GM21619 (cell line): ENCODE results near the gene CUBN.

Source experiments
- ATAC-seq: cut with Tn5 transposase; IDR thresholded peaks from one replicate; pipeline ENCODE4 v1.9.1; 2021; ENCODE audit not compliant: unreplicated experiment

CUBN gene

DNA sequence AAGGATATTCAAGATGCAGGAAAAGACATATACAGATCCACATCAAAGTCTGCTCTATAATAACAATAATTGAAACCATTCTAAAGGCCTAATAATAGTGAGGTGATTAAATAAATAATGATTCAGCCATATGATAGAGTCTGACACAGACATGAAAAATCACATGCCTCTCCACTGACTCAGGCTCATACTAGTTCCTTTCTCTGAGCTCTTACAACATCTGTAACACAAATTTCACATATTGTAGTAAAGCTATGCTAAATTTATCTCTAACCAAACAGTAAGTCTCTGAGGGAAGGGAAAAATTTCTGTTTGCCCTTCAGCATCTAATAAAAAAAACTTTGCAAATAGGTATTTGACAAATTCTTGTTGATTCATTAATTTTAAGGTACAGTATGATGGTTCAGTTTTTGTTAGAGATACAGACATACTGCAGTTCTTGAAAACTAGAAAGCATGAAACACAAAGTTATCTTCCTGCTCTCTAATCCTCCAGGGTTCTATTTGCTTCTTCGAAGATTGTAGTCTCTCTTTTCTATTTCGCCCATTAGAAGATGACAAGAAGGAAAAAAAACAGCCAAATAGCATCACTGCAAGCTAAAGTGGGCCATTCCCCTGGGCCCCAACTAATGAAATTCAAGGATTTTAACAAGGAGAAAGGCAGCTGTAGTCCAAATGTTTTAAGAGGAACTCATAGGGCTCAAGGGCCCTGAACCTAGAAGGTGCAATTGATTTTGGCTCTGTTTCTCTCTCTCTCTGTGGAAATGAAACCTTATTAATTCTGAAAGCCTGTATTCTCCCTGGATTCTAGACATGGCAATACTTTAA is 53.9 kb downstream of the CUBN start:
- no peak for ATAC-seq

DNA sequence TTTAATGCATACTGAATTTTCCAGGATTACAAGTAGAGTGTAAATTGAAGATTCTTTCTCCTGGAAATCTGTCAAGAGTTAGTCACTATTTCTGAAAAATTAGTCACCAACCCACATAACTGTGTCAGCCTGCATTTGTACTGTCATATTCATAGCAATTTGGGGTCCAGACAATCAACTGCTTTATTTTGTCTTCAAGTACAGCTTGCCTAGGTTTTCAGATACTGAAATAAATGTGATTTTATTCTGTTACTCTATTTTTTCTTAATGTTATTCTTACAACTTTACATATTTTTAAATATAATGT is 55.1 kb downstream of the CUBN start:
- no peak for ATAC-seq

DNA sequence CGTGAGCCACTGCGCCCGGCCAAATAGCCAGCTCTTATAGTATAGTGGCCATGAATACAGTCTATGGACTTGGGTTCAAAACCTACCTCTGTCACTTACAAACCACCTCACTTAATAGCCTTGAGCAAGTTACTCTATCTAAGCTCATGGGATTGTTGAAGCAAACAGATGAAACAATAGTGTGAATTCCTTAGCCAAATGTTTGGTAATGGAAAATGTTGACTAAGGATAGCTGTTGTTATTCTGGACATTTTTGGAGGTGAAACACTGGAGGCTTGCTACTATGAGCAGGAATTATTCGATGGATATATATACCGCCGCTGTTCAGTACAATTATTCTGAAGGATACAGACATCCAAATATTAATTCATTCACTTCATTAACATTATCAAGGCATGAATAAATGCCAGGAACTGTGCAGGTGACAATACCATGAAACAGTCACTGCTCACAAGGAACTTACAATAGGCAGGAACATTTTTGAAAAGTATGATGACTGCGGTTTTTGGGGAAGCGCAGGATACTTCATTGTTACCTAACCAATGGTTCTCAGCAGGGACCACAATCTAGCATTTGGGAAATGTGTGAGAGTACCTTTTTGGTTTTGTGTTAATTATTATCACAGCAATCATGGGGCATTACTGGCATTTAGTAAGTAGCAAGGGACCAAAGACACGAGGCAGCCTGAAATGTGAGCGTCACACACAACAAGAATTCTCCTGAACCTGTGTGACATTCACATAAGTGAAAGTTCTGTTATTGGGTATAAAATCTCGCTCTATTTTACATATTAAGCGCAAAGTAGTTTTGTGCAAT is 55.7 kb downstream of the CUBN start:
- ATAC-seq = no peak

DNA sequence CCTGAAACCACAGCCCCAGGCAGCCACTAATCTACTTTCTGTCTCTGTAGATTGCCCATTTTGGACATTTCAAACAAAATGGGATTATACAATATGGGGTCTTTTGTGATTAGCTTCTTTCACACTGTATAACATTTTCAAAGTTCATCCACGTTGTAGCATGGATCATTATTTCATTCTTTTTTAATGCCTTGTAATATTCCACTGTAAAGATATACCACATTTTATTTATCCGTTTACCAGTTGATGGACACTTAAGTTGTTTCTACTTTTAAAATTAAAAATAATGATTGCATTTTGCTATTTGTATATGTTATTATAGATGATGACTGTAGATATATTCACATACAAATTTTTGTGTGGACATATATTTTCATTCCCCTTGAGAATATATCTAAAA is 60.7 kb downstream of the CUBN start:
- ATAC-seq = no peak

DNA sequence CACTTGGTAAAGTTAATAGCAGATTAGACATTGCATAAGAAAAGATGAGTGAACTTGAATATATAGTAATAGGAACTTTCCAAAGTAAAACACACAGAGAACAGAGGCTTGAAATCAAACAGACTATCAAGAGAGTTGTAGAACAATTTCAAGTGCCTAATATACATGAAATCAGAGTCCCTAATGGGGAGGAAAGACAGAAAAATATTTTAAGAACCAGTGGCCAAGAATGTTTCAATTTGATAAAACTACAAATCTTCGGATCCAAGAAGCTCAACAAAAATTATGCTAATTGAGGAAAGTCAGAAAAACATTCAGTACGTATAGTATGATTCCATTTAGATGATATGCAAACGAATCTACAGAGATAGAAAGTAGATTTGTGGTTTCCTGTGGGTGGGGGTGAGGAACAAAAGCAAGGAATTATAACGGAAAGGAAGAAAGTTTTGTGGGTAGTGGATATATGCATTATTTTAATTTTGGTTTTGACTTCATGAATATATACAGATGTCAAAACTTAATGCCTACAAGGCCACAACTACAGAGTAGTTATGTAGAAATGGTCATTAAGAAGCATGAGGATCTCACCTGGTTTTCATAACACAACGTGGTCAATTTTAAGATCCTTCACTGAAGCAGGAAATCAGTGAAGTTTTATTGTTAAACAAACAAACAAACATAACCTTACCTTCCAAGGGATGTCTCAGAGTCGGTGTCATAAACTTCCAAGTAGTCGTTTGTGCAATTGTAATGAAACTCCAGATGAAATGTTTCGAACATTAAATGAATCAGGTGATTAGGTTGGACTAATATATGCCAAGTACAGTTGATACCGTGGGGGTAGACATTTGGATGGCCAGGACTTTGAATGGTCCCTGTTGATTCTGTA is 62.0 kb downstream of the CUBN start:
- ATAC-seq = no peak

DNA sequence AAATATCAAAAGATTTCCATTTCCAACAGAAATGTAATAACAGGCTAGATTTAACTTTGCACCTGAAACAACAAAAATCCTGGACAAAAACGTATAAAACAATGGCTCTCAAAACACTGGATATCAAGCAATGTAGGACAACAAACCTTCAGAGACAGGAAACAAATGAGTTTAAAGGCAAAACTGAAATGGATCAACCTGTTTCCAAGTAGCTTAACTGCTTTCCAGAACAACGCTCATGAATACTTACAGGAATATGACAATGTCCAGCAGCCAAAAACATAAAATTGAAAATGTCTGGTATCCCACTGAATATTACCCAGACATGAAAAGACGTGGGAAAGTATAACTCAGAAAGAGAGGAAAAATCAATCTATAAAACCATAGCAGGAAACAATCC is 62.8 kb downstream of the CUBN start:
- ATAC-seq = no peak

DNA sequence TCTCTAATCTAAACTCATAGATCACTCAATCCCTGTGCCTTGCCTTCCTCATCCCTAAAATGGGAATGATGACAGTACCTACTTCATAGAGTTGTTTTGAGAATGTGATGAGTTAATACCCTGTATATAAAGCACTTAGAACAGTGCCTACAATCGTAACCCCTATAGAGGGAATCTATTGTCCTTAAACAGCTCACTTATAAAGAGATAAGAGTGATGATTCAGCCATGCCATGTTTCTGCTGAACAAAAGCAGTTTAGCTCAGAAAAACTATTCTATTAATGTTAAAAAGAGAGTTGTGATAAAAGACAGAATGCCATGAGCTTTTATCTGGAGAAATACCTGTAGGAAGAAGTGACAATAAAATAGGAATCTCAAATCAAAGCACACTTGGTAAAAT is 63.6 kb downstream of the CUBN start:
- no peak for ATAC-seq

DNA sequence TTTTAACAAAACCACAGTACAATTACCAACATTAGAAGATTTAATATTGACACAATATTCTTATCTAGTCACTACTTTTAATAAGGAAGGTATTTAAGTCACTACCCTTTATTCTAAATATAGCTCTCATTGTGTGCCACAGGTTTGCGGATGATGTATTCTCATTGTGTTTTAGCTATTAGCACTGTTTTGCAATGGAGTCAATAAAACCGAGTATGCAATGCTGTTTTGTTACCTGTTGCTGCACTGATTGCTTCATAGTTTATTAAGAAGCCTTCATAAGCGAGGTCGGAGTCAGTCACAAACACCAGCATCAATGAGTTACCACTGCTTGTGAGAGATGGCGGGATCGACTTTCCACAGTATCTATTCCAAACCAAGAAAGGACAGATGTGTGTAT is 64.3 kb downstream of the CUBN start:
- ATAC-seq = no peak

DNA sequence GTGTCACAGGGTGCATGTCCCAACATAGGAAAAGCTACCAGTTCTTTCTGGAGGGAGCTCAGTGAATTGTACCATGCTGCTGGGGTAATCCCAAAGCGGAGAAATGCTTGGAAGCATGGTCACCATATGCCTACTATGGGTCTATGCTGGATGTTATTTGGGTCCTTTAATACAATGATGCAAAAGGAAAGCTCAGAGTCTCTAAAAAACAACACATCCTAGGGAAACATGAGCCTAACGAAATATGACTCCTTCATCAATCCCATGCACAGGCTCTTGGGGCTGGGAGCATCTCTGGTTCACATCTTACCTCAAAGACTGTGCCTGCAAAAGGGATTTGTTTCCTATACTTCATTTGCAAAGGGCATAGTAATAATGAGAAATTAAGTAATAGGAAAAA is 65.2 kb downstream of the CUBN start:
- no peak for ATAC-seq

DNA sequence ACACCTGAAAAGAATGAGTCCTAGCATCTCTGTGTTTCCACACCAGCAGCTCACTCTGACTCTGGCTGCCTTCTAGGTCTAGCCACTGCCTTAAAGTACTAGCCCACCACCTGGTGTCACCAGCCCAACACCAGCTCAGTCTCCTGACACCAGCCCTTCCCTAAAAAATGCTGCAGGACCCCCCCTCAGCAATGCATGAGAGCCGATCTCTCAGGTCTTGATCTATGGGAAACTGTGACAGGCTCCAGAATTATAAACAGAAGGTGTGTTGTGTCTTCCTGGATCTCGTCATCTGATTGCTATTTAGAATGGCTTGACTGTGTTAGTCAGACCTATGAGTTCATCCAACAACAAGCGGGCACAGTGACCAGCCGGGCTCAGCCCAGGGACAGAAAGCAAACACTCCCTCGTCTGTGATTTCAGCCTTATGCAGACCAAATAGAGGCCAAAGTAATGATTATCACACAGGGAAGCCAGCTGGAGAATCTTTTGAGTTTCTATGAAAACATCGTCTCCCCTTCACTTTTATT is 66.6 kb downstream of the CUBN start:
- ATAC-seq = no peak

DNA sequence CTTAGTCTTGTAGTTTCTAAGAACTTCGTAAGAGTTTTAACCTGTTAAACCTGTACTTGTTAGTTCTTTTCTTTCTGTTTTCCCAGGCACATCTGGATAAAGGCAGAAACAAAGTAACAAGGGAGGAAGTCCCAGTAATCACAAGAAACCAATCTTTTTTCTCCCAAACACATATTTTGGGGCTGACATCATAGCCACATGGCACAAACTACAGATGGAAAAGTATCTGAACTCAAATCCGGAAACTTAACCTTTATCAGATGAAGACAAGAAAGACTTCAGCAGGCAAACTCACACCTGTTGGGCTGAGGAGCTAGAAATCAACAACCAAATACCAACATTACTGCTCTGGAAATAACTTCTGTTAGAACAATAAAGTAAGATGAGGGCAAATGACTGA is 67.1 kb downstream of the CUBN start:
- no peak for ATAC-seq

DNA sequence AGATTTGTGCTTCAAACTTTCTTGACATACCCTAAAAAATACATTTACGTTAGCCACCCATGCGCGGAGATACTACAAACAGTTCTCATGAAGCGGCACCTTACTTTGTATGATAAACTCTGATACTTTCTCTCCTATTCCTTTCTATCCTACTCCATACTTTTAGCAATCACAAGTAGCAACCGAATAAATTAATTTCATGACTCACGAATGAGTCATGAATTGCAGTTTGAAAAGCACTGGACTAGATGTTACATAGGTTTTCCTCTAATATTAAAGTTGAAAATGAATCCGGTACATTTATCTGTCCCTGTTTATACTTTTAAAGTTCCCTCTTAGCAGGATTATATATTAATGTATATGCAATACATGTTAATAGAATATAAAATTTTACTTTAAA is 67.6 kb downstream of the CUBN start:
- ATAC-seq = no peak

DNA sequence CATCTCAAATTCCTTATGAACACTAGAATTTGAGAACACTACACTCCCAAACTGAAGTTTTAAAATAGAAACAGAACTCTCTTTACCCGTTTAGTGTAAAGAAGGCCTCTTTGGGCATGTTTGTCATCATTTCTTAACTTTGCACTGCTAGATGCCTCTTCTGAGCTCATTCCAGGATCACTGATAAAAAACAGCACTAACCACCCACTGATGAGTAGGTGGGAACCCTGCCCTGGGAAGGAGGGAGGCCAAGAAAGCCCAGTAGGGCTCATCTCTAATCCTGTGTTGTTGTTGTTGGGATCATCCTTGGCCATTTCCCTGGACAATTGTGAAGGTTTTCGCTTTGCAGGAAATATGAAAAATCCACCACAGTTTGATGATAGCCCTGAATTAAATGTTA is 68.2 kb downstream of the CUBN start:
- ATAC-seq = no peak

DNA sequence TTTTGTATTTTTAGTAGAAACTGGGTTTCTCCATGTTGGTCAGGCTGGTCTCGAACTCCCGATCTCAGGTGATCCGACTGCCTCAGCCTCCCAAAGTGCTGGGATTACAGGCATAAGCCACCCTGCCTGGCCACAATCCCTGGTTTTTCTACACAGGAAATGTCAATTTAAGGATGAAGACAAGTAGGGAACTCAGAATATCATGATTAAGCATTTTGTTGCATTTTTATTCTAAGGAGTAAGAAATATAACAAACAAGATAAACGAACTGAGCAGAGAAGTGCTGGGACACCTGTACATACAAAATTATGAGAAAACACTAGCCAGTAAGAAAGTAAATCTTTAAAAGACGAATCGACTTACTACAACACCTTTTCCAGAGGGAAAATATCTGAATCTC is 69.3 kb downstream of the CUBN start:
- no peak for ATAC-seq

DNA sequence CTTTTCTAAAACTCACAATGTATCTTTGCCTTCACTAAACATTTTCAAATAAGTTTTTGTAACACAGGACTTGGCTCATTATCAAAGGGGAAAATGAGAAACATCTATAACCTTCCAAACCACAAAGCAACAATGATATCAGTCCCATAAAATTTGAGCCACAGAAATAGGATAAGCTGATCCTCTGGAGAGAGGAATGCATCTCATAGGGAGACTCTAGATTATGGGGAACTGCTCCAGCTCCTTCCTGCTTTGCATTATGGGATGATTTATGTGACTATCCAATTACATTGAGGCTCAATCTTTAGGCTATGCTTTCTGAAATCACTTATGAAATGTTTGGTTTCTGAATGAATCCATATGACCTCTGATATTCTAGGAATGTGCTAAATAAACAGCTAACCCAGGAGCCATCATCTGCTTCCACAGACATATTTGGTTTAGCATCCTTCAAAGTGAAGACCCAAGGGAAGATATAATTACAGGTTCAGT is 70.4 kb downstream of the CUBN start:
- no peak for ATAC-seq

DNA sequence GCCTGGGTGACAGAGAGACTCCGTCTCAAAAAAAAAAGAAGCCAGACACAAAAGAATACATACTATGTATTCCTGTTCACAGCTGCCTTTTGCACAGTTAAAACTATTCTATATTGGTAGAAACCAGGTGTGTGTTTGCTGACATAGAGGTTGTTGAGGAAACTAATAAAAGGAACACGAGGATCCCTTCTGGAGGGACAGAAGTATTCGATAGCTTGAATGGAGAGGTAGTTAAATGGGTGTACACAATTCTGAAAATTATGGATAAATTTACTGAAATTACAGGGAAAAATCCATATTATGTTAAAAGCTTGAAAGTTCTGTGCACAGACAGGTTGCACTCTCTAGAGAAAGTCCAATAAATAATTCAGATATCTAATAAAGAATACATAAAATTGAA is 71.5 kb downstream of the CUBN start:
- no peak for ATAC-seq

DNA sequence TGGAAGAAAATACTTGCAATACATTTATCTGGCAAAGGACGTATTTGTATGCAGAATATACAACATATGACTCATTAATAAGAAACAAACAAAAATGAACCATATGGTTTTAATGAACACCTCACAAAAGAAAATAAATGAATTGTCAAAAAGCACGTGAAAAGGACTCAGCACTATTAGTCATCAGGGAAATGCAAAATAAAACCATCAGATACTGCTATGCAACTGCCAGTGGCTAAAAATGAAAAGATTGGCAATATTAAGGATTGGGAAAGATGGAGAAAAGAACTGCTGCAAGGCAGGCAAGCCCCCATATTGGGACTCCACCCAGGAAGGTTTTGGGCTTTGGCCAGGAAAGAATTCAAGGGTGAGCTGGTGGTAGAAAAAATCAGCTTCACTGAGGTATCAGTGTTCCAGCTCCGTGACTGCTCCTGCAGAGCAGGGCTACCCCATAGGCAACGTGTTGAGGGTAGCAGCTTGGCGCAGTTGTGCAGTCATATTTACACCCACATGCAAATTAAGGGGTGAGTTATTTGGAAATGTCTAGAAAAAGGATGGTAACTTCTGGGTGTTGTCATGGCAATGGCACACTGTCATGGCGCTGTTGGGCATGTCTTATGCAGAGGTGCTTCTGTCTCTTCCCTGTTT is 72.7 kb downstream of the CUBN start:
- ATAC-seq = no peak

DNA sequence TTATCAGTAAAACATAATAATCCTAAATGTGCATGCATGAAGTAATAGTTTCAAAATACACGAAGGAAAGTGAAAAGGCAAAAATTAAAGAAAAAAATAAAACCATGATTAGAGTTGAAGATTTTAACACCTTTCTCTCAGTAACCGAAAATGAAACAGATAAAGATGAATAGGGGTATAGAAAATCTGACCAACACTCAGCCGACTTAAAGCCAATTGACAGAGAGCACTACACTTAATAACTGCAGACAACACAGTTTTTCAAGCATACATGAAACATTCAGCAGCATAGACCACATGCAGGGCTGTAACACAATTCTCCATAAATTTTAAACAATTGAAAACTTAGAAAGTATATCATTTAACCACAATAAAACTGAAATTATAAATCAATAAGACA is 76.1 kb downstream of the CUBN start:
- ATAC-seq = no peak

DNA sequence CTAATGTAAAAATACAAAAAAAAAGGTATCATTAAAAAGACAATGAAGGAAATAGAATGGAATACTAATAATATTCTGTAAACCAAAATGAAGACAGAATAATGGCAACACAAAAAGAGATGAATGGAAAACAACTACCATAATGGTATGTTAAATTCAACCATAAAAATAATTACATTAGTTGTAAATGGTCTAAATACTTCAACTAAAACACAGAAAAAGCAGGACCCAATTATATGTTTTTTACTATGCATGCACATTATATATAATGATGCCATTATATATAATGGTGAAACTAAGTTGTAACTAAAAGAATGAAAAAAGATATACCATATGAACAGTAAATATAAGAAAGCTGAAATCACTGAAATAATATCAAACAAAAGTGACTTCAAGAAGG is 76.5 kb downstream of the CUBN start:
- no peak for ATAC-seq

DNA sequence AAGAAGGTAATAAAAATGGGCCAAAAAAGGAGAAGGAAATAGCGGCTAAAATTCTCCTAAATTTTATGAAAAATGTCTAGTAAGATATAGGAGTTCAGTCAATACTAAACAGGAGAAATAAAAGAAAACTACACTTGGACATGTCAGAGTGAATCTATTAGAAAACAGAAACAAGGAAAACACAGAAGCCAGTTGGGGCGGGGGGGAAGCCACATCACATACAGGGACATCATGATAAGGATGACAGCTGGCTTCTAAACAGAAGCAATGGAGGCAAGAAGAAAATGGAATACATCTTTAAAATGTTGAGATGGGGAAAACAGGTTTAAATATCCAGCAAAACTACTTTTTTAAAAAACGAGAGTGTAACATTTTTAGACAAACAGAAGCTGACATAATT is 77.8 kb downstream of the CUBN start:
- ATAC-seq = no peak

DNA sequence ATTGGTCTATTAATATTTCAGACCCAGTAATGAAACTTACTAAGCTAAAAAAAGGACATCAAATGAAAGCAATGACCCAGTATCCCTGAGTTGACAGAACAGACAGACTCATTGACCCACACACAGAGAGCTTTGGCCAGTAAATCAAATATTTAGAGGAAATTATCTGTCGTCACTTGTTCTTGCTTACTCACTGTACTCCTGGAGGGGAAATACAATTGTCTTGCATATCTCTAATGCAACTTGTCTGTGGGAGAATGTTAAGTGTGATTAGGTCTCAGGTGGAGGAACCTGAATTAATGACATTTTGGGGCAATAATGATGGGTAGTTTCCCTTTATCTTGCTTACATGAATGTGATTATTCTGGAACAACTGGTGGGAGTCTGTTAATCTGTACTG is 80.4 kb downstream of the CUBN start:
- no peak for ATAC-seq
